Caco-2 (cell line): ENCODE data around the gene DMAC2L. TPM values are rescaled to one million over a fixed set of nuclear protein-coding genes. Genes with fewer than 3 reads are reported as not detected.
A peak's percentile ranks its signal among the peaks of the same experiment; 100 is the strongest.

Source experiments
- BruUV-seq: library from RNA; stranded (reverse); fragments of 400-500 nt; replicated peaks from 2 replicates; lab custom pipeline; 2021; lab: Mats Ljungman, UMichigan
- CTCF ChIA-PET: fragments of 300-600 bp; sonication (Branson Sonifier 250); formaldehyde crosslinking; loops from one replicate; lab custom pipeline; 2022; ENCODE audit warnings: antibody characterized with exemption; lab: Charles Lee
- POLR2A ChIA-PET: fragments of 300-600 bp; sonication (Branson Sonifier 250); formaldehyde crosslinking; loops from one replicate; lab custom pipeline; 2022; ENCODE audit warnings: antibody characterized with exemption; lab: Charles Lee
- DNase-seq, 2 experiments: peaks; one replicate each; pipeline versions ENCODE4 v3.0.0 to v3.0.0-alpha.2; 2020 to 2022
- H3K27me3 ChIP-seq: replicated peaks from 2 replicates; pipeline ENCODE4 v1.6.0; 2011; ENCODE audit warnings: low read length; ENCODE audit not compliant: control insufficient read depth, insufficient read depth
- H3K36me3 ChIP-seq: 2 replicates; pipeline ENCODE4 v1.5.1; 2011; ENCODE audit warnings: low read length; ENCODE audit not compliant: control insufficient read depth, insufficient read depth
- H3K4me1 ChIP-seq: fragments of 250-450 bp; sonication (Bioruptor Pico); 2 replicates; pipeline ENCODE4 v1.5.1; 2020; ENCODE audit warnings: mild to moderate bottlenecking
- H3K4me3 ChIP-seq: 2 replicates; pipeline ENCODE4 v1.5.1; 2011; ENCODE audit warnings: low read depth, mild to moderate bottlenecking, control low read depth, low read length
- H3K9me3 ChIP-seq: fragments of 250-450 bp; sonication (Bioruptor Pico); 2 replicates; pipeline ENCODE4 v1.5.1; 2020; ENCODE audit warnings: mild to moderate bottlenecking, moderate library complexity
- H3K27ac Mint-ChIP-seq: one replicate; pipeline ENCODE4 v1.8.0; 2022; ENCODE audit warnings: mixed read lengths; ENCODE audit not compliant: unreplicated experiment
- H3K27me3 Mint-ChIP-seq: one replicate; pipeline ENCODE4 v1.8.0; 2022; ENCODE audit warnings: mixed read lengths; ENCODE audit not compliant: insufficient read depth, unreplicated experiment
- H3K36me3 Mint-ChIP-seq: one replicate; pipeline ENCODE4 v1.8.0; 2022; ENCODE audit warnings: mild to moderate bottlenecking, mixed read lengths; ENCODE audit not compliant: insufficient read depth, unreplicated experiment
- H3K4me1 Mint-ChIP-seq: one replicate; pipeline ENCODE4 v1.8.0; 2022; ENCODE audit warnings: low read depth, mixed read lengths; ENCODE audit not compliant: unreplicated experiment
- H3K4me3 Mint-ChIP-seq: one replicate; pipeline ENCODE4 v1.8.0; 2022; ENCODE audit warnings: mild to moderate bottlenecking, moderate library complexity, mixed read lengths; ENCODE audit not compliant: unreplicated experiment
- H3K9me3 Mint-ChIP-seq: one replicate; pipeline ENCODE4 v1.8.0; 2022; ENCODE audit warnings: mixed read lengths; ENCODE audit not compliant: unreplicated experiment
- intact Hi-C: fragments of 100-400 bp; cut with micrococcal nuclease; formaldehyde crosslinking; loops from one replicate; pipeline ENCODE4 v1.10.0; 2022; ENCODE audit not compliant: unreplicated experiment
- total RNA-seq: library from RNA; stranded (reverse); gene quantifications from 2 replicates; pipeline ENCODE4 v1.2.3, GENCODE V29; 2022
- TF ChIP-seq, protein P1 (sequence below), 2 experiments: fragments of 200-600 bp in 1 of 2; IDR thresholded peaks; 1 replicate in 1 of 2; 2 replicates in 1 of 2; pipeline versions ENCODE4 v1.5.1 to v1.8.0; 2011 to 2022; ENCODE audit warnings: antibody characterized with exemption in 1 of 2, control low read depth in 1 of 2, inconsistent platforms in 1 of 2, low read depth in 1 of 2, low read length in 1 of 2, mild to moderate bottlenecking in 1 of 2, moderate library complexity in 1 of 2; ENCODE audit not compliant: insufficient read depth in 1 of 2, severe bottlenecking in 1 of 2, unreplicated experiment in 1 of 2

The DMAC2L gene
- total RNA-seq, 1 experiment from 2014 or later: 27.6 TPM

DNA sequence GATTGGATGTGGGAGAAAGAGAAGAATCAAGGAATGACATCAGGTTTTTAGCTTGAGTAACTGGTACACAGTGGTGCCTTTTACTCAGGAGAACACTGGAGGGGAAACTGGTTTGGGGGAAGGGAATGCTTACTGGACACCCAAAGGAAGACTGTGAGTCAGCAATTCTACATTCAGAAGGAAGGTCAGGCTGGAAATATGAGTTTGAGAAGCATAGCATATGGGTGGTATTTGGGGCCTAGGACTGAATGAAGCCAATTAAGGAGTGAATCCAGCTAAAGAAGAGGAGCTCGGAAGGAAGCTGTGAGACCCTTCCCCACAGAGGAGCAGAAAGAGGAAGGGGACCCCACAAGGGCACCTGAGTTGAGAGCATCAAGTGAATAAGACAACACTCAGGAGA lies 35.4 kb downstream of the DMAC2L start:
- Mint-ChIP-seq H3K4me1 (peaks cover 17% of the 10 kb centered on the region), H3K27ac (peak overlapping the region; percentile 62), H3K9me3 (no peaks in the 10 kb centered on the region), H3K36me3 (no peaks in the 10 kb centered on the region), H3K4me3 (no peak overlapping the region), H3K27me3 (no peaks in the 10 kb centered on the region)
- Histone ChIP-seq H3K4me3 (no peak overlapping the region), H3K36me3 (no peaks in the 10 kb centered on the region), H3K27me3 (no peaks in the 10 kb centered on the region), H3K4me1 (peaks cover 8% of the 10 kb centered on the region), H3K9me3 (no peaks in the 10 kb centered on the region)
- no TSS peak for BruUV-seq
- DNase-seq: peak in 1 of 2 experiments; percentile 10
- TF ChIP-seq, protein P1, sequence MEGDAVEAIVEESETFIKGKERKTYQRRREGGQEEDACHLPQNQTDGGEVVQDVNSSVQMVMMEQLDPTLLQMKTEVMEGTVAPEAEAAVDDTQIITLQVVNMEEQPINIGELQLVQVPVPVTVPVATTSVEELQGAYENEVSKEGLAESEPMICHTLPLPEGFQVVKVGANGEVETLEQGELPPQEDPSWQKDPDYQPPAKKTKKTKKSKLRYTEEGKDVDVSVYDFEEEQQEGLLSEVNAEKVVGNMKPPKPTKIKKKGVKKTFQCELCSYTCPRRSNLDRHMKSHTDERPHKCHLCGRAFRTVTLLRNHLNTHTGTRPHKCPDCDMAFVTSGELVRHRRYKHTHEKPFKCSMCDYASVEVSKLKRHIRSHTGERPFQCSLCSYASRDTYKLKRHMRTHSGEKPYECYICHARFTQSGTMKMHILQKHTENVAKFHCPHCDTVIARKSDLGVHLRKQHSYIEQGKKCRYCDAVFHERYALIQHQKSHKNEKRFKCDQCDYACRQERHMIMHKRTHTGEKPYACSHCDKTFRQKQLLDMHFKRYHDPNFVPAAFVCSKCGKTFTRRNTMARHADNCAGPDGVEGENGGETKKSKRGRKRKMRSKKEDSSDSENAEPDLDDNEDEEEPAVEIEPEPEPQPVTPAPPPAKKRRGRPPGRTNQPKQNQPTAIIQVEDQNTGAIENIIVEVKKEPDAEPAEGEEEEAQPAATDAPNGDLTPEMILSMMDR (IDR thresholded peaks at IDR 0.05; ENCODE audit: insufficient read depth in 1 of 2, low read depth in 1 of 2, low read length in 1 of 2, severe bottlenecking in 1 of 2, unreplicated experiment in 1 of 2): no peak
- intact Hi-C loops: no loop called here
- POLR2A ChIA-PET: no interaction called here
- CTCF ChIA-PET: no interaction called here

DNA sequence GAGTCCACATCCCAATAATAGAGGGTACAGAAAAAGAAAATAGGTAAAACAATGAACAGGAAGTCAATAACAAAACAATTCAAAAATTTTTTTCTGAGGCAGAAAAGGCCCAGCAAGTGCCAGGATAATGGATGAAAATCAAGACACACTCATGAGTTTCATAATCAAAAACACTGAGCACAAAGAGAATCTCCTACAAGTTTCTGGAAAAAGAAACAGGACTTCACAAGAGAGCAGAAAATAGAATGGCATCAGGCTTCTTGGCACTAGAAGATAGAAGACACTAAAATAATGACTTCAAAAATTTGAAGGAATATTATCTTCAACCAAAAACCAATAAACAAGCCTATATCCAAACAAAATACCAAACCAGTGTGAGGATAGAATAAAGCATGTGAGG lies 36.8 kb downstream of the DMAC2L start:
- H3K27ac Mint-ChIP-seq: no peak overlapping the region
- DNase-seq: no peak
- BruUV-seq: no TSS peak
- no peaks in the 10 kb centered on the region for H3K27me3 Mint-ChIP-seq
- H3K9me3 ChIP-seq: no peaks in the 10 kb centered on the region
- intact Hi-C loops: no loop called here
- no peak overlapping the region for H3K4me3 ChIP-seq
- POLR2A ChIA-PET: no interaction called here
- no peak overlapping the region for H3K4me3 Mint-ChIP-seq
- H3K4me1 ChIP-seq: peaks cover 8% of the 10 kb centered on the region
- H3K4me1 Mint-ChIP-seq: peaks cover 17% of the 10 kb centered on the region
- no peaks in the 10 kb centered on the region for H3K9me3 Mint-ChIP-seq
- TF ChIP-seq, protein P1 (IDR thresholded peaks at IDR 0.05; ENCODE audit: insufficient read depth in 1 of 2, low read depth in 1 of 2, low read length in 1 of 2, severe bottlenecking in 1 of 2, unreplicated experiment in 1 of 2): no peak
- no peaks in the 10 kb centered on the region for H3K27me3 ChIP-seq
- H3K36me3 Mint-ChIP-seq: no peaks in the 10 kb centered on the region
- H3K36me3 ChIP-seq: no peaks in the 10 kb centered on the region
- CTCF ChIA-PET: no interaction called here

DNA sequence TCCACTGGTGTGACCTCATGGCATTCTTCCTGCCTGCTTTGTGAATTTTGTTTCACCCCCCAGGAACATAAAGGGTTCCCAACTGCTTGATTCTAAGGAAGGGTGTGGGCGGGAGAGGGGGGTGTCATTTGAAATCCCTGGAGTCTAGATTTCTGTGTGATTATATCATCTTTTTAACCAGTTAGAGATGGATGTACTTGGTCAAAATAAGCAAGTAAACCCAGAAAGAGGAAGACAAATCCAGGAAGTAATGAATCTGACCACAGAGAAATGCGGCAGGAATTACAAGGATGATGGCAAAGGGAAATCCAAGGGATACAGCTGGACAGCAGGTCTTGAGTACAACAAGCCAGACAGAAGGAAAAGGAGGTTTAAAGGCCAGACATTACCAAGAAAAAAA lies 38.9 kb downstream of the DMAC2L start:
- no peaks in the 10 kb centered on the region for H3K27me3 ChIP-seq
- Mint-ChIP-seq H3K9me3 (no peaks in the 10 kb centered on the region), H3K27me3 (no peaks in the 10 kb centered on the region), H3K36me3 (no peaks in the 10 kb centered on the region), H3K4me3 (no peak overlapping the region), H3K27ac (no peak overlapping the region), H3K4me1 (peaks cover 21% of the 10 kb centered on the region)
- H3K9me3 ChIP-seq: no peaks in the 10 kb centered on the region
- intact Hi-C loops: no loop called here
- DNase-seq: no peak
- TF ChIP-seq, protein P1 (IDR thresholded peaks at IDR 0.05; ENCODE audit: insufficient read depth in 1 of 2, low read depth in 1 of 2, low read length in 1 of 2, severe bottlenecking in 1 of 2, unreplicated experiment in 1 of 2): no peak
- H3K4me1 ChIP-seq: peaks cover 8% of the 10 kb centered on the region
- no peaks in the 10 kb centered on the region for H3K36me3 ChIP-seq
- ChIA-PET CTCF (no interaction called here), POLR2A (no interaction called here)
- no TSS peak for BruUV-seq
- no peak overlapping the region for H3K4me3 ChIP-seq
